Measurements from ENCODE around the gene SLC25A10. TPM values are rescaled to one million over a fixed set of nuclear protein-coding genes. Genes with fewer than 3 reads are reported as not detected.

SLC25A10 gene, protein sequence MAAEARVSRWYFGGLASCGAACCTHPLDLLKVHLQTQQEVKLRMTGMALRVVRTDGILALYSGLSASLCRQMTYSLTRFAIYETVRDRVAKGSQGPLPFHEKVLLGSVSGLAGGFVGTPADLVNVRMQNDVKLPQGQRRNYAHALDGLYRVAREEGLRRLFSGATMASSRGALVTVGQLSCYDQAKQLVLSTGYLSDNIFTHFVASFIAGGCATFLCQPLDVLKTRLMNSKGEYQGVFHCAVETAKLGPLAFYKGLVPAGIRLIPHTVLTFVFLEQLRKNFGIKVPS
- total RNA-seq = 4.2 and 29.5 TPM in 2 replicates

DNA sequence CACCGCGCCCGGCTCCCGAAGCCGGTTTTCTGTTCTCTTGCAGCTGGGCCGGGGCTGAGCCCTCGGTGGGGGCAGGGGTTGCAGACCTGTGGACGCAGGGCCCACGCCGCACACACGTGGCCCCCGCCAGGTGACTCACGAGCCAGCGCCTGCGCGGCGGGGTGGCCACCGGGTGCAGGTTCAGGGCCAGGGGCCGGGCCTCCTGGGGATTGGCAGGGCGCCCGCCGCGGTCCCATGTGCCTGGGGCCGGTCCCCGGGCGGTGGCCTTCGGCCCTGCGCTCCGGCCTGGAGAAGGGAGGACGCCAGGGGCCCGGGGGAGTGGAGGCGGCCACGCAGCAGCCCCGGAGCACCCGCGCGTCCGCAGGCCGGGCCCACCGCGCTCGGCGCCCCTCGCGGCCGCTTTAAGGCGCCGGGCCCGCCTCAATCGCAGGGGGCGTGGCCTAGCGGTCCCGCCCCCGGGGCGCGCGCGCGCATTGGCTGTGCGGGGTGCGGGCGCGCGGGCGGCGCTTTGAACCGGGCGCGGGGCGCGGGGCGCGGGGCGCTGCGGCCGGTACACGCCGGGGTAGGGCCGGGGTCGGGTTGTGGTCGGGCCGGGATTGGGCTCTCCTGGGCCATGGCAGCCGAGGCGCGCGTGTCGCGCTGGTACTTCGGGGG, at the start of gene SLC25A10:
SLC25A10 (plus strand) TSS at position 471 of the 654 bp plus-strand sequence; CDS start at position 614, 143 bp downstream.

DNA sequence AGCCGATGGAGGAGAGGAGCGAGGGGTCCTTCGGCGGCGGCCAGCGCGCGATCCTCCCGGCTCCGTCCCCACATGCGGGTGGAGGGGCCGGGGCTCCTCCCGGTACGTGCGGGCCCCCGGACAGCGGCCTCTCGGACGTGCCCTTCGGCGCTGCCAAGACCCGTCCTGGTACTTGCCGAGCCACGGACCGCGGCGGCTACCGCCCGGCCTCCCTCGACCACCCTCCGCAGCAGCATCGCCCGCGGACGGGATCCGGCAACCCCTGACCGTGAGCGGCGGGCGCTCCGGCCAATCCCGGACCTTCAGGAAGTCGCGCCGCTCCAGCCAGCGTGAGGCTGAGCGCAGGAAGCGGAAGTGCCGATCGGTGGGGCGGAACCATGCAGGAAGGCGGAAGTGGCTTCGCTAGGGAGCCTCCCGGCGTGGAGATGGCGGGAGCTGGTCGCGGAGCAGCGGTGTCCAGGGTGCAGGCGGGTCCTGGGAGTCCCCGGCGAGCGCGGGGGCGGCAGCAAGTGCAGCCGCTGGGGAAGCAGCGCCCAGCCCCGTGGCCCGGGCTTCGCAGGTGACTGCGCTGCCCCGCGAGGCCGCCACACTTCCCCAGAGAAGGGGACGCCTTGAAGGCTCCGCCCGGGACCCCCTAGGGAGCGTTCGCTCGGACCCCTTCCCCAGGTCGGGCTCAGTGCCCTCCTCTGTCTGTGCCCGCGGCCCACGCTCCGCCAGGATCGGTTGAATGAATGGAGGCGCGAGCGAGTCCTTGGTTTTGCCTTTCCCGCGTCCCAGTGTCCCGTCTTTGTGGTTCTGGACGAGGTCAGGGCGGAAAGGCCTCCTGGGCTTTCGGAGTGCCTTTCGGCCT, 45.5 kb upstream of the SLC25A10 start, which contains the start of the genes CCDC137 and OXLD1:
CCDC137 (plus strand) TSS at position 396 of the 850 bp plus-strand sequence; CDS start at position 426, 30 bp downstream.
OXLD1 (minus strand) TSS at position 264 of the 850 bp plus-strand sequence; CDS start at position 236, 28 bp downstream.

DNA sequence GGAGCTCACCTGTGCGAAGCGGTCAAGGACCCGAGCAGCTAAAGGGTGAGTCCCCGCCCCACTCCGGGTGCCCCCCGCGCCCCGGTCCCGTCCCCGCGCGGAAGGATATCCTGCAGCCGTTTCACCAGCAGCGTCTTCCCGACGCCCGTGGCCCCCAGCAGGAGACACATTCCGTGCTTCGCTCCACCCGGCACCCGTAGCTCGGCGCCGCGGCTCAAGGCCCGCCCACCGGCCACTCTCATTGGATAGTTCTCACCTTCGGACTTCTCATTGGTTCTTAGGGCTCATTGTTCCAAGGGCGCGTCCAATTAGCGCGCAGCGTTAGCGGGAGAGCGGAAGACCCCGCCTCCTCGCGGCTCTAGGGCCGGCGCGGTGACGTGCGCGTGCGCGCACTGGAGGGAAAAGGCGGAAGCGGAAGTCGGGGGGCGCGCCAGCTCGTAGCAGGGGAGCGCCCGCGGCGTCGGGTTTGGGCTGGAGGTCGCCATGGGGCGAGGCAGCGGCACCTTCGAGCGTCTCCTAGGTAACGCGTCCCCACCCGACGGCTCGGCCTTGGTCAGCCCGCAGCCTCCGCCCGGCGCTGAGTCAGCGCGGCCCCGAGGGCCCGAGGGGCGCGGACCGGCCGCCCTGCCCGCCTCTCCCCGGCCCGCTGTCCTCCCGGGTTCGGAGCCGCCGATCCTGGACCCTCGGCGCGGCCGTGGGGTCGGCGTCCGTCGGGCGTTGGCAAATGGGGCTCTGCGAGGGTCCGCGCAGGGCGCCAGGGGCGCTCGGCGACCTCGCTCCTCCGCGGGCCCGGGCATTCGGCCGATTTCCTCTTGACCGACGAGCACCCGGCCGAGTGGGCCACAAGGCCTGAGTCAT, 28.3 kb upstream of the SLC25A10 start, which contains the start of the genes ARL16 and HGS:
ARL16 (minus strand) TSS at position 214 of the 858 bp plus-strand sequence; CDS start at position 170, 44 bp downstream.
HGS (plus strand) TSS at position 428 of the 858 bp plus-strand sequence; CDS start at position 484, 56 bp downstream.

DNA sequence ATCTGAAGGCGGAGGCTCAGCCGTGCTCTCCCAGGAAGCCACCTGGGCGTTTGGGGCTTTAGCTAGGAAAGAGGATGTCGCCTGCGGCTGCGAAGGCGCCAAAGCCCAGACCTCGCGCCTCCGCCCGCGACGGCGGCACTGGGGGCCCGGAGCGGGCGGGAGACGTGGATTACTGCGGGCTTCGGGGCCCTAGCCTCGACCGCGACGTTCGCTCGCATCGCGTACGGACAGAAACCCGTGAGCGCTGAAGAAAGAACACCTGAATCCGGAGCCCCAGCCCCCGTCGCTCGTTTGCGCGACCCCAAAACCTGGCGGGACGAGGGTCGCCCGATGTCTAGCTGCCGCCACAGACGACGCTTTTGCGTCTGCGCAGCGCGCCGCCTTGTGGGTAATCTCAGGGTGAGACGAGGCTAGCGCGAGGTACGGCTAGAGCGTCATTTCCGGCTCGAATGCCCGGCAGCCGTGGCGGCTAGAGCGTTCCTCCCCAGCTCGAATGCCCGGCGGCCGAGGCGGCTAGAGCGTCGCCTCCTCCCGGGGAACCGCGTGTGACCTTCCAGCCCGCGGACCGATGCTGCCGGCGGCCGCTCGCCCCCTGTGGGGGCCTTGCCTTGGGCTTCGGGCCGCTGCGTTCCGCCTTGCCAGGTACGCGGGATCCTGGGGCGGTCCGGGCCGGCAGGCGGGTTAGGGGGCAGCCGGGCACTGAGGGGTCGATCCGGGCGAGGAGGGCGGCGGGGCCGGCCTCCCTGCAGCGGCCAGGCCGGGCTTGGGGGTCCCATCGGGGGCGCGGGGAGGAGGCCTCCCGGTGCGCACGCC, 8.9 kb upstream of the SLC25A10 start, which contains the start of gene MRPL12:
MRPL12 (plus strand) TSS at position 434 of the 813 bp plus-strand sequence; CDS start at position 569, 135 bp downstream.

Small RNA genes lying within 50 kb of the gene (small RNA-seq; reads per million reads assigned to genes)
- gene MIR6786 (ENCODE audit: low replicate concordance) = 0.20 reads per million

Other genes with a start within 250 kb of the SLC25A10 start
- gene ACTG1, start 199.5 kb upstream of the SLC25A10 start, total RNA-seq = 19,229 and 20,372 TPM in 2 replicates
- gene FSCN2, start 183.9 kb upstream of the SLC25A10 start, total RNA-seq = 1.3 and 2.2 TPM in 2 replicates
- gene FAAP100, start 159.9 kb upstream of the SLC25A10 start, total RNA-seq = 30.0 and 40.5 TPM in 2 replicates
- 91.7 and 127 TPM in 2 replicates for gene NPLOC4, start 75.2 kb upstream of the SLC25A10 start, total RNA-seq
- gene TSPAN10, start 75.1 kb upstream of the SLC25A10 start, total RNA-seq = 1.4 and 12.0 TPM in 2 replicates
- not detected in 2 replicates for gene PDE6G, start 55.7 kb upstream of the SLC25A10 start, total RNA-seq
- 21.4 and 22.9 TPM in 2 replicates for gene OXLD1, start 45.7 kb upstream of the SLC25A10 start, total RNA-seq
- 8.5 and 8.7 TPM in 2 replicates for gene CCDC137, start 45.5 kb upstream of the SLC25A10 start, total RNA-seq
- gene ARL16, start 28.5 kb upstream of the SLC25A10 start, total RNA-seq = 20.1 and 33.8 TPM in 2 replicates
- gene HGS, start 28.3 kb upstream of the SLC25A10 start, total RNA-seq = 124 and 173 TPM in 2 replicates
- gene MRPL12, start 8.9 kb upstream of the SLC25A10 start, total RNA-seq = 14.4 and 23.9 TPM in 2 replicates
- gene GCGR, start 91.9 kb downstream of the SLC25A10 start, total RNA-seq = not detected in 2 replicates
- 82.0 and 100 TPM in 2 replicates for gene MCRIP1, start 121.0 kb downstream of the SLC25A10 start, total RNA-seq
- gene PPP1R27, start 122.8 kb downstream of the SLC25A10 start, total RNA-seq = not detected in 2 replicates
- 1,222 and 4,245 TPM in 2 replicates for gene P4HB, start 148.3 kb downstream of the SLC25A10 start, total RNA-seq
- gene ARHGDIA, start 159.1 kb downstream of the SLC25A10 start, total RNA-seq = 139 and 275 TPM in 2 replicates
- 94.3 and 166 TPM in 2 replicates for gene ALYREF, start 179.3 kb downstream of the SLC25A10 start, total RNA-seq
- 102 and 118 TPM in 2 replicates for gene ANAPC11, start 179.4 kb downstream of the SLC25A10 start, total RNA-seq
- under 0.01 and 0.66 TPM in 2 replicates for gene NPB, start 190.0 kb downstream of the SLC25A10 start, total RNA-seq
- gene PCYT2, start 199.1 kb downstream of the SLC25A10 start, total RNA-seq = 48.7 and 78.1 TPM in 2 replicates
- 23.9 and 26.7 TPM in 2 replicates for gene SIRT7, start 205.9 kb downstream of the SLC25A10 start, total RNA-seq
- 31.6 and 48.1 TPM in 2 replicates for gene MAFG, start 215.5 kb downstream of the SLC25A10 start, total RNA-seq
- 99.9 and 225 TPM in 2 replicates for gene PYCR1, start 225.0 kb downstream of the SLC25A10 start, total RNA-seq
- gene MYADML2, start 234.9 kb downstream of the SLC25A10 start, total RNA-seq = not detected in 2 replicates
- 0.29 and 0.66 TPM in 2 replicates for gene NOTUM, start 248.9 kb downstream of the SLC25A10 start, total RNA-seq